Stimulated activated CD4-positive, alpha-beta T cell treated with anti-CD3 and anti-CD28 coated beads, Interleukin-1b, Interleukin-23, amount 100 ng/mL, for 1 hour (primary cell): Measurements from ENCODE around the gene RRP1.

Experiments
- DNase-seq, 2 donors: peaks; one replicate each; pipeline ENCODE4 v3.0.0-alpha.2; 2020; ENCODE audit warnings: low read depth in 2 of 2

The RRP1 gene

GRCh38 chr21:43801006-43801783, 11.8 kb downstream of the RRP1 start:
- no peak for DNase-seq

DNA sequence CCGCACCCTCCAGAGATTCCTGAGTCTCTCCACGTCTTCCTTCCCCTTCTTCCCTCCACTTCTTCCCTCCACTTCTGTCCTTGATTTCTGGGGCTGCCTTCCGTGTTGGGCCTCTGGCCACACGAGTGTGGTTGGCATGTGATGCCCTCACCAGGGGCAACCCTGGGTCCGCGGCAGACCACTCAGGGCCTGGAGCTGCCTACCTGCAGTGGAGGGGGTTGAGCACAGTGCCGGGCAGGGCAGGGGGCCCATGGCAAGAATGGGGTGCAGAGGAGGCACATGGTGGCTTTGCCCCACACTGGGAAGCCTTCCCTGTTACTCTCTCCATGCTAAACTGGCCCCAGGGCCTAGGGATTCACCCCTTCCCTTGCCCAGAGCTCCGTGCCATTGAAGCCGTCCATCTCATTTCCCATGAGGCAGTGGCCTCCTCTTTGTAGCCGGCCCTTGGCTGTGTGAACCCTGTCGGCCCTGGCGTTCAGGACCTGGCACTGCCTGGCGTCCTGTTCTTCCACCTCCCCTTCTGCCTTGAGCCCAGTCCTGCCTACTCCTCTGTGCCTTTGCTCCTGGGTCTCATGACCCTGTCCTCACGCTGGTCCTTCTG, 13.4 kb downstream of the RRP1 start:
- DNase-seq, result no peak

GRCh38 chr21:43803558-43804300, 14.4 kb downstream of the RRP1 start:
- no peak for DNase-seq

GRCh38 chr21:43805275-43805800, 16.0 kb downstream of the RRP1 start:
- no peak for DNase-seq

DNA sequence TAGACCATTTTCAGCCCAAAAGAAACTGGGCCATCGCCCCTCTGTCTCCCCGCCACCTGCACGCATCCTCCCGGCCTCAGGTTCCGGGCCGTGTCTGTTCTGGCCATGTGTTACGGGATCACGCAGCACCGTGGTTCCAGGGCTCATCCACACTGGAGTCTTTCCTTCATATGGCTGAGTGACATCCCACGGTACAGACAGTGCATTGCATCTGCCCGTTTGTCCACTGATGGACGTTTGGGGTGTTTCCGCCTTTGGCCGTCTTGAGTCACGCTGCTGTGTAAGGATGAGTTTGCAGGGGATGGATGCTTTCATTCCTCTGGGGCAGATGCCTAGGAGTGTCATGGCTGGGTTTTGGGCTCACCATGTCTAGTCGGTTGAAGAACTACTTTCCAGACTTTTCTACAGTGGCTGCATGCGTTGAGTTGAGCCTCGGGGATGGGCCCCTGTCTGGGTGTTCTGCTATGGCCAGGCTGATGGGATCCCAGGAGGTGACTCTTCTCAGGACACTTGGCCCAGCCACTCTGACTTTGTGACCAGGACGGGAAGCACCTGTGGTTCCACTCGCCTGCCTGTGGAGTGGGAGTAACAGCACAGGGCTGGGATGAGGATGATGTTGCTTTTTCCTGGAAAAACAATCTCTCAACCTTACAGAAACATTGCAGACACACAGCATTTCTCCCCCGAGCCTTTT, 16.8 kb downstream of the RRP1 start:
- DNase-seq, result no peak

GRCh38 chr21:43808367-43808766, 19.0 kb downstream of the RRP1 start:
- no peak for DNase-seq

DNA sequence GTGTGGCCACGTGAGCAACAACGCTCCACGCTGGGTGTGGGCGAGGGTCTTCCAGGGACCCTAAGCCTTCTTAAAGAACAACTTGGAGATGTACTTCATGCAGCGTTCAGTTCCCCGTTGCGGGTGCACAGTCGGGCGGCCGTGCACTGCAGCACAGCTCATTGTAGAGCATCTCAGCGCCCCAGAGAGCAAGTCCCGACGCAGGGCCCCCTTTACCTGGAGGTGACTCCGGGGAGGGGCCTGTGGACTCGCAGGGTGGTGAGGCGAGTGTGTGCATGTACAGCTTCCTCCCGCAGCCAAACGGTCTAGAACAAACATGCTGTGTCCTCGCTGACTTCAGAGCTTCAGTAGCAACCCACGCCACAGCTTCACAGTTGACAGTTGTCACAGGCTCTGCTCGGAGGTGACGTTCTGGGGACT, 19.5 kb downstream of the RRP1 start:
- DNase-seq, result no peak

DNA sequence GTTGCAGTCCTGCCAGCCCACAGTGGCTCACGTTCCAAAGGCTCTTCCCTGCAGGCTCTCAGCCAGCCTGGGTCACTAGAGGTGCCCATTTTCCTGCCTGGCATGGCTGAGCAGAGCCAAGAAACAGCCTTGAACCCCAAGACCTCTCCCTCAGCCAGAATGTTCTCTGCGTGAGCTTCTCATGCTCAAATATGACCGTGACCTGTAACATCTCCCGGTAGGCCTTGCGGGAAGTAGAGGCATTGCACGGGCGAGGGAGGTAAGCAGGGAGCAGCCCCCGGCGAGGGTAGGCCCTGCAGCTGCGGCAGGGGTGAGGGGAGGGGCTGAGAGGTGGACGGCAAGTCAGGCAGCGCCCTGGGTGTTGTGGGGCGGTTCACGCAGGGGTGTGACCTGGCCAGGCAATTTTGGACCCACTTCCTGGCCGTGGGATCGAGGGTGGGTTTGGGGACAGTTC, 20.0 kb downstream of the RRP1 start:
- no peak for DNase-seq

DNA sequence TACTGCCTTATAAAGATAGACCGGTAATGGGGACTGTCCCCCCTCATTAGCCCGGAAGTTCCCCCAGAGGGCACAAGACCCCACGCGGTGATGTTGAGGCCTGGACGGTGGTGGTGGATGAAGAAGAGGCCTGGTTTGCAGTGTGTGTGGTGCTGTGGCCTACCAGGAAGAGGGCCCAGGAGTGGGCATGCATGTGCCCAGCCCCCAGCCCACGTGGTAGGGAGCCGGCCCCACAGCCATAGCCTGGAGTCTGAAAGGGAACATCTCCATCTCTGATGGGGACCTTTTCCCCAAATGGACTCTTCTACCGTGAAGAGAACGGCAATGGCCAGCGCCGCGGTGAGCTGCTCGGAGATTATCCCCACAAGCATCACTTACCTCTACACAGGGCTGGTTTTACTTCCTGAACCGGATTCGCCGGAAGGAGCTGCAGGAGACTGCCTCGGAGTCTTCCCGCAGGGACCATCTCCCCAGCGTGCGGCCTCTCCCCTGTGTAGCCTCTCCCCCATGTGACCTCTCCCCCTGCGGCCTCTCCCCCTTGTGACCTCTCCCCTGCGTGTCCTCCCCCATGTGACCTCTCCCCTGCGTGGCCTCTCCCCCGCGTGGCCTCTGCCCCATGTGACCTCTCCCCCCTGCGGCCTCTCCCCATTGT, 20.6 kb downstream of the RRP1 start:
- no peak for DNase-seq

GRCh38 chr21:43810505-43811261, 21.3 kb downstream of the RRP1 start:
- peak; percentile 78 to 91 for DNase-seq

DNA sequence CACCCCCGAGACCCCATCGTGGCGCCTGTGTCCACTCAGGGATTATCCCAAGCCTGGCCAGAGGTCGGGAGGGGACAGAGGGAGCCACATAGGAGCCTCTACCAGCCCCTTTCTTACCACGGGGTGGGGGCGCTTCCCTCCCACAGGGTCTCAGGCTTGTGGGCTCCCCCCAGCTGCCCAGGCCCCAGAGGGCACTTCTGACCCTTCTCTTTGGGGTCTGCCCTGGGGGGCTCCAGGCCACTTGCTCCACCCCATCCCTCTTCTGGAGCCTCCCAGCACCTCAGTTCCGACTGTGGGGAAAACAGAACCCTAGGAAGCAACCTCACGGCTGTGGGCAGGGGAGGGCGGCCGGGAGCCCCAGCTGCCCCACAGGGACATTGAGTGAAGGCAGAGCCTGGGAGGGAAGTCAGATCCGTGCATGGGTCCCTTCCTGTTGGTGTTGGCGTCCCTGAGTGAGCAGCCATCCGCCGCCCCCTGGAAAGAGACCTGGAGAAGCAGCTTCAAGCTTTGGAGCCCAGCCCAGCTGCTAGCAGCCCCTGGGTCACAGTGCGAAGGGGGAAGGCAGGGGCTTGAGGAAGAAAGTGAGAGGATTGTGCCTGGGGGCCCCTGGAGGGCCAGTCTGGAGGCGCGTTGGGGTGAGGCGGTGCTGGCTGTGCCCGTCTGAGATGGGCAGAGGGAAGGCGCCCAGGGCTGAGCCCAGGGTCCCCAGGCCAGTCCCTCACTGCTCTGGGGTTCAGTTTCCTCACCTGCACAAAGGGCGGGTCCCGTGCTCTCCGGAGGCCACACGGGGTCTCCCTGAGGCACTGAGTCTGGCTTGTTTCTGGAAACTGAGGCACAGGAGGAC, 22.1 kb downstream of the RRP1 start:
- DNase-seq, result no peak

DNA sequence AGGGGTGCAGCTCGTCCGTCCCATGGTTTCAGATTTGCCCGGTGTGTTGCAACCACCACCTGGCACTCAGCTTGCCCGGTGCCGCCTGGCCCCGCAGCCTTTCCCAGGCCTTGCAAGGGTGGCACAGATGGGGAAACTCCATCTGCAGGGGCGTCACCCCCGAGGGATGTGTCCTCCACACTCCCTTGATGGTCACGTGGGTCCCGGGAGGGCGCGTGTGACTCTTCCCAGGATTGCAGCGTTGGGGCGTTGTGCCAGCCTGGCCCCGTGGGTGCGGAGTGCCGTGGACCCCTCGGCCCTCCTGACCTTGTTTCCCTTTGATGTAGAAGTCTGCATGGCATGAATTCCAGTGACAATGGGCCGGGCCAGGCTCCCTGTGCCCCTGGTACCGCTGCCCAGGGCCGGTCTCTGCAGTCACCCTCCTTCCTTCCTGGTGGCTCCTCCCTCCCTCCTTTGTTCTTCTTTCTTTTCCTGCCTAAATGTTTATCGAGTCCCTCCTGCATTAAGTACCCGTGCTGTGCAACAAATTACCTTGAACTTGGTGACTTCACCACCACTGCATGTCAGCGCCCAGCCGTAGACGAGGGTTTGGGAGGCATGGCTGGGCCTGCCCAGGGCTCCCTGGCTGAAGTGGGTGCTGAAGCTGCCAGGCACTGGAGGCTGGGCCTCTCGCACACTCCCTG, 22.9 kb downstream of the RRP1 start:
- DNase-seq, result no peak

- no peak for DNase-seq
Observed at GRCh38 chr21:43812957-43813655, 23.7 kb downstream of the RRP1 start.

- no peak for DNase-seq
Observed at GRCh38 chr21:43813656-43813980, 24.2 kb downstream of the RRP1 start.

GRCh38 chr21:43814215-43815106, 25.1 kb downstream of the RRP1 start:
- no peak for DNase-seq

- DNase-seq, result no peak
Observed at GRCh38 chr21:43815107-43815613, 25.8 kb downstream of the RRP1 start.

GRCh38 chr21:43815991-43816390, 26.6 kb downstream of the RRP1 start:
- DNase-seq, result no peak
